ENCODE results near the gene RSKR. TPM values are rescaled to one million over a fixed set of nuclear protein-coding genes. Genes with fewer than 3 reads are reported as not detected.

The RSKR gene
- total RNA-seq, 1 donor from 2014 or later, result 6.6 TPM

- FAIRE-seq (no peak), DNase-seq (ENCODE audit: low read depth) (no peak)
- H3K36me3 ChIP-seq (ENCODE audit: control insufficient read depth, insufficient read depth, low read length), result peaks cover 18% of the 10 kb centered on the region
- H3K27me3 ChIP-seq (ENCODE audit: control insufficient read depth, insufficient read depth, low read length), result no peaks in the 10 kb centered on the region
- no peak overlapping the region for H3K4me3 ChIP-seq (ENCODE audit: low read depth, low read length)
- TF ChIP-seq CTCF (IDR thresholded peaks at IDR 0.05; ENCODE audit: insufficient read depth, low read length, severe bottlenecking), result no peak
Observed at GRCh38 chr17:28585851-28586250, 28.1 kb downstream of the RSKR start.

GRCh38 chr17:28584434-28584833, 29.6 kb downstream of the RSKR start:
- H3K36me3 ChIP-seq (ENCODE audit: control insufficient read depth, insufficient read depth, low read length), result peaks cover 20% of the 10 kb centered on the region
- no peak for DNase-seq (ENCODE audit: low read depth)

GRCh38 chr17:28582513-28582912, 31.5 kb downstream of the RSKR start:
- FAIRE-seq (no peak), DNase-seq (ENCODE audit: low read depth) (no peak)
- peaks cover 20% of the 10 kb centered on the region for H3K36me3 ChIP-seq (ENCODE audit: control insufficient read depth, insufficient read depth, low read length)
- H3K27me3 ChIP-seq (ENCODE audit: control insufficient read depth, insufficient read depth, low read length), result no peaks in the 10 kb centered on the region
- no peak for TF ChIP-seq CTCF (IDR thresholded peaks at IDR 0.05; ENCODE audit: insufficient read depth, low read length, severe bottlenecking)
- no peak overlapping the region for H3K4me3 ChIP-seq (ENCODE audit: low read depth, low read length)

More at GRCh38 chr17:28584434-28584833, 29.6 kb downstream of the RSKR start:
- no peak for FAIRE-seq
- no peak for TF ChIP-seq CTCF (IDR thresholded peaks at IDR 0.05; ENCODE audit: insufficient read depth, low read length, severe bottlenecking)
- Histone ChIP-seq H3K4me3 (ENCODE audit: low read depth, low read length) (no peak overlapping the region), H3K27me3 (ENCODE audit: control insufficient read depth, insufficient read depth, low read length) (no peaks in the 10 kb centered on the region)

GRCh38 chr17:28580959-28581358, 33.0 kb downstream of the RSKR start:
- H3K4me3 ChIP-seq (ENCODE audit: low read depth, low read length), result no peak overlapping the region
- no peaks in the 10 kb centered on the region for H3K27me3 ChIP-seq (ENCODE audit: control insufficient read depth, insufficient read depth, low read length)
- no peak for FAIRE-seq
- DNase-seq (ENCODE audit: low read depth), result no peak
- TF ChIP-seq CTCF (IDR thresholded peaks at IDR 0.05; ENCODE audit: insufficient read depth, low read length, severe bottlenecking), result no peak
- peaks cover 18% of the 10 kb centered on the region for H3K36me3 ChIP-seq (ENCODE audit: control insufficient read depth, insufficient read depth, low read length)

- TF ChIP-seq CTCF (IDR thresholded peaks at IDR 0.05; ENCODE audit: insufficient read depth, low read length, severe bottlenecking), result no peak
- Histone ChIP-seq H3K4me3 (ENCODE audit: low read depth, low read length) (no peak overlapping the region), H3K36me3 (ENCODE audit: control insufficient read depth, insufficient read depth, low read length) (peaks cover 14% of the 10 kb centered on the region), H3K27me3 (ENCODE audit: control insufficient read depth, insufficient read depth, low read length) (no peaks in the 10 kb centered on the region)
- DNase-seq (ENCODE audit: low read depth) (no peak), FAIRE-seq (no peak)
Observed at GRCh38 chr17:28579526-28579925, 34.5 kb downstream of the RSKR start.
